H1 (cell line): Measurements from ENCODE around the gene CAMK2G. TPM values are rescaled to one million over a fixed set of nuclear protein-coding genes. Genes with fewer than 3 reads are reported as not detected.

ENCODE experiments used
- CTCF ChIA-PET: fragments of 300-600 bp; sonication (Branson Sonifier 250); formaldehyde crosslinking; loops from one replicate; lab custom pipeline; 2021; ENCODE audit not compliant: partially characterized antibody; lab: Charles Lee
- POLR2A ChIA-PET: fragments of 300-600 bp; sonication (Branson Sonifier 250); formaldehyde crosslinking; loops from one replicate; lab custom pipeline; 2021; ENCODE audit warnings: inconsistent platforms; ENCODE audit not compliant: partially characterized antibody; lab: Charles Lee
- DNase-seq, 2 experiments: peaks; one replicate each; pipeline versions ENCODE4 v3.0.0 to v3.0.0-alpha.2; 2010 to 2022; ENCODE audit warnings: low spot score in 2 of 2, low read depth in 1 of 2, mixed read lengths in 1 of 2
- FAIRE-seq: peaks from 2 replicates; lab custom pipeline; 2011; peaks lifted over from hg19 to GRCh38; lab: Jason Lieb, UNC
- H2AFZ ChIP-seq: 2 replicates; pipeline ENCODE4 v1.8.1; 2012; ENCODE audit warnings: low read length, inconsistent platforms
- H2AK5ac ChIP-seq: 2 replicates; pipeline ENCODE4 v1.6.1; 2013; ENCODE audit warnings: low read depth, low read length
- H2BK120ac ChIP-seq: replicated peaks from 2 replicates; pipeline ENCODE3; 2013; ENCODE audit warnings: low read depth, low read length, inconsistent platforms
- H2BK12ac ChIP-seq: 2 replicates; pipeline ENCODE4 v1.6.1; 2013; ENCODE audit warnings: low read depth, low read length
- H2BK15ac ChIP-seq: 2 replicates; pipeline ENCODE4 v1.6.1; 2013; ENCODE audit warnings: low read length
- H2BK20ac ChIP-seq: 2 replicates; pipeline ENCODE4 v1.6.1; 2013; ENCODE audit warnings: low read length
- H2BK5ac ChIP-seq: 2 replicates; pipeline ENCODE4 v1.6.1; 2013; ENCODE audit warnings: low read depth, low read length
- H3K14ac ChIP-seq: 2 replicates; pipeline ENCODE4 v1.6.1; 2013; ENCODE audit warnings: inconsistent platforms; ENCODE audit not compliant: insufficient read length
- H3K18ac ChIP-seq: 2 replicates; pipeline ENCODE4 v1.6.1; 2013; ENCODE audit warnings: low read length; ENCODE audit errors: extremely low read depth
- H3K23ac ChIP-seq: 2 replicates; pipeline ENCODE4 v1.6.1; 2013; ENCODE audit warnings: inconsistent platforms; ENCODE audit not compliant: insufficient read length
- H3K23me2 ChIP-seq: 2 replicates; pipeline ENCODE4 v1.6.1; 2013; ENCODE audit warnings: low read depth, low read length
- H3K27ac ChIP-seq: 2 replicates; pipeline ENCODE4 v1.6.1; 2011; ENCODE audit warnings: low read depth, low read length, inconsistent platforms
- H3K27me3 ChIP-seq, 4 experiments: replicated peaks in 1 of 4; 1 replicate in 1 of 4; 2 replicates in 3 of 4; pipeline versions ENCODE4 v1.6.1 to v1.8.1; 2011 to 2013; ENCODE audit warnings: low read length in 3 of 4, mild to moderate bottlenecking in 3 of 4, inconsistent platforms in 2 of 4, mixed read lengths in 2 of 4, moderate library complexity in 1 of 4; ENCODE audit not compliant: control insufficient read depth in 3 of 4, insufficient read depth in 3 of 4; ENCODE audit errors: extremely low read depth in 1 of 4
- H3K36me3 ChIP-seq, 4 experiments: 2 replicates each; pipeline versions ENCODE4 v1.6.1 to v1.8.1; 2011 to 2013; ENCODE audit warnings: mild to moderate bottlenecking in 4 of 4, low read length in 3 of 4, moderate library complexity in 2 of 4, control low read depth in 1 of 4, inconsistent platforms in 1 of 4; ENCODE audit not compliant: insufficient read depth in 4 of 4, control insufficient read depth in 2 of 4
- H3K4ac ChIP-seq: replicated peaks from 2 replicates; pipeline ENCODE3; 2013; ENCODE audit warnings: low read length, low read depth, mixed read lengths, inconsistent platforms; ENCODE audit not compliant: insufficient read length
- H3K4me1 ChIP-seq, 4 experiments: replicated peaks in 1 of 4; 1 replicate in 1 of 4; 2 replicates in 3 of 4; pipeline versions ENCODE4 v1.6.1 to v1.8.1; 2011 to 2013; ENCODE audit warnings: low read length in 3 of 4, inconsistent platforms in 2 of 4, mixed read lengths in 1 of 4; ENCODE audit not compliant: insufficient read depth in 4 of 4, control insufficient read depth in 3 of 4
- H3K4me2 ChIP-seq, 2 experiments: 2 replicates each; pipeline versions ENCODE4 v1.6.1 to v1.8.1; 2011 to 2013; ENCODE audit warnings: low read depth in 2 of 2, low read length in 2 of 2, control low read depth in 1 of 2, inconsistent platforms in 1 of 2, mild to moderate bottlenecking in 1 of 2; ENCODE audit not compliant: insufficient read depth in 1 of 2
- H3K4me3 ChIP-seq, 4 experiments: fragments of 200-600, 300-600 bp in 1 of 4; sonication (generic), shearing (Covaris generic), sonication (Bioruptor Twin) in 1 of 4; 2 replicates each; pipeline versions ENCODE4 v1.5.1 to v1.8.1; 2011 to 2016; ENCODE audit warnings: low read length in 4 of 4, low read depth in 3 of 4, control low read depth in 2 of 4, inconsistent platforms in 2 of 4, mild to moderate bottlenecking in 2 of 4, mixed read lengths in 1 of 4, moderate library complexity in 1 of 4; ENCODE audit not compliant: insufficient read depth in 2 of 4; ENCODE audit errors: extremely low read depth in 1 of 4
- H3K56ac ChIP-seq: replicated peaks from 2 replicates; pipeline ENCODE3; 2013; ENCODE audit warnings: low read depth, mild to moderate bottlenecking, mixed read lengths, low read length, inconsistent platforms; ENCODE audit not compliant: insufficient read length
- H3K79me1 ChIP-seq: 2 replicates; pipeline ENCODE4 v1.6.1; 2013; ENCODE audit warnings: low read depth, low read length, control low read depth
- H3K79me2 ChIP-seq, 2 experiments: 2 replicates each; pipeline versions ENCODE4 v1.6.1 to v1.8.1; 2012 to 2013; ENCODE audit warnings: low read length in 2 of 2, mild to moderate bottlenecking in 2 of 2, inconsistent platforms in 1 of 2; ENCODE audit not compliant: insufficient read depth in 2 of 2, control insufficient read depth in 1 of 2
- H3K9ac ChIP-seq, 4 experiments: replicated peaks in 1 of 4; 1 replicate in 1 of 4; 2 replicates in 3 of 4; pipeline versions ENCODE4 v1.6.1 to v1.8.1; 2011 to 2013; ENCODE audit warnings: low read depth in 3 of 4, low read length in 3 of 4, control low read depth in 2 of 4, mild to moderate bottlenecking in 2 of 4, moderate library complexity in 2 of 4, inconsistent platforms in 1 of 4; ENCODE audit errors: extremely low read depth in 1 of 4
- H3K9me3 ChIP-seq, 2 experiments: 2 replicates each; pipeline versions ENCODE4 v1.6.1 to v1.8.1; 2012 to 2013; ENCODE audit warnings: mild to moderate bottlenecking in 2 of 2, moderate library complexity in 2 of 2, control low read depth in 1 of 2, inconsistent platforms in 1 of 2, low read depth in 1 of 2, low read length in 1 of 2, mixed read lengths in 1 of 2; ENCODE audit not compliant: insufficient read depth in 2 of 2
- H4K20me1 ChIP-seq, 2 experiments: replicated peaks in 1 of 2; 2 replicates each; pipeline versions ENCODE3 to v1.8.1; 2011 to 2013; ENCODE audit warnings: inconsistent platforms in 2 of 2, low read length in 2 of 2, mild to moderate bottlenecking in 1 of 2; ENCODE audit not compliant: insufficient read depth in 2 of 2, control insufficient read depth in 1 of 2
- H4K5ac ChIP-seq: 2 replicates; pipeline ENCODE4 v1.6.1; 2013; ENCODE audit warnings: low read length, low read depth, mixed read lengths, inconsistent platforms; ENCODE audit not compliant: insufficient read length
- H4K8ac ChIP-seq: 2 replicates; pipeline ENCODE4 v1.8.0; 2013; ENCODE audit warnings: mild to moderate bottlenecking, moderate library complexity, low read length, inconsistent platforms; ENCODE audit not compliant: insufficient read depth; ENCODE audit errors: extremely low read depth
- H4K91ac ChIP-seq: replicated peaks from 2 replicates; pipeline ENCODE3; 2013; ENCODE audit warnings: low read length, mixed read lengths, inconsistent platforms; ENCODE audit not compliant: insufficient read length
- BACH1 ChIP-seq: IDR thresholded peaks from 2 replicates; pipeline ENCODE4 v1.6.1; 2012; ENCODE audit warnings: low read length, improper control_type of control experiment
- CHD1 ChIP-seq: IDR thresholded peaks from 2 replicates; pipeline ENCODE4 v1.6.1; 2012; ENCODE audit warnings: low read depth, low read length, improper control_type of control experiment
- EGR1 ChIP-seq: IDR thresholded peaks from 2 replicates; pipeline ENCODE4 v1.6.1; 2011; ENCODE audit warnings: low read depth, low read length, borderline replicate concordance
- HDAC2 ChIP-seq, 2 experiments: fragments of 300-600 bp in 1 of 2; sonication (generic) in 1 of 2; IDR thresholded peaks; 2 replicates each; pipeline ENCODE4 v1.6.1; 2011 to 2012; ENCODE audit warnings: low read depth in 2 of 2, low read length in 2 of 2, mild to moderate bottlenecking in 2 of 2, moderate library complexity in 2 of 2, borderline replicate concordance in 1 of 2, inconsistent platforms in 1 of 2
- JUN ChIP-seq: IDR thresholded peaks from 2 replicates; pipeline ENCODE4 v1.6.1; 2011; ENCODE audit warnings: low read depth, mild to moderate bottlenecking, improper control_type of control experiment, low read length
- KDM4A ChIP-seq: IDR thresholded peaks from one replicate; pipeline ENCODE4 v1.7.1; 2012; ENCODE audit warnings: low read depth, mild to moderate bottlenecking, moderate library complexity, low read length, inconsistent platforms; ENCODE audit not compliant: severe bottlenecking
- KDM5A ChIP-seq: fragments of 200-600 bp; IDR thresholded peaks from 2 replicates; pipeline ENCODE4 v1.7.1; 2012; ENCODE audit warnings: mild to moderate bottlenecking, low read length, inconsistent platforms, mixed read lengths
- RAD21 ChIP-seq, 2 experiments: IDR thresholded peaks in 1 of 2; conservative IDR thresholded peaks in 1 of 2; 2 replicates each; pipeline ENCODE4 v1.6.1; 2011; ENCODE audit warnings: low read depth in 2 of 2, low read length in 2 of 2, improper control_type of control experiment in 1 of 2, inconsistent platforms in 1 of 2, mild to moderate bottlenecking in 1 of 2, moderate library complexity in 1 of 2
- RNF2 ChIP-seq: fragments of 200-900, 300-1000 bp; sonication (generic); IDR thresholded peaks from 2 replicates; pipeline ENCODE4 v1.7.1; 2016; ENCODE audit warnings: borderline replicate concordance, low read depth, mild to moderate bottlenecking, antibody characterized with exemption, low read length; ENCODE audit not compliant: poor library complexity, severe bottlenecking; ENCODE audit errors: missing control alignments
- SIN3A ChIP-seq, 2 experiments: IDR thresholded peaks in 1 of 2; conservative IDR thresholded peaks in 1 of 2; 2 replicates each; pipeline ENCODE4 v1.6.1; 2011 to 2012; ENCODE audit warnings: low read length in 2 of 2, improper control_type of control experiment in 1 of 2, low read depth in 1 of 2, mild to moderate bottlenecking in 1 of 2
- TAF7 ChIP-seq: optimal IDR thresholded peaks from 2 replicates; pipeline ENCODE3; 2011; ENCODE audit warnings: low read depth, mild to moderate bottlenecking, inconsistent platforms, low read length, moderate library complexity, borderline replicate concordance
- WGBS, 2 experiments: shearing (Covaris generic) in 1 of 2; methylation state at CpG; one replicate each; pipeline versions ENCODE4 v1.1.6 to v1.1.7; 2013 to 2015; ENCODE audit warnings: low lambda C conversion rate in 2 of 2, mixed read lengths in 2 of 2, inconsistent platforms in 1 of 2, low coverage in 1 of 2, missing lambda C conversion rate in 1 of 2; ENCODE audit not compliant: insufficient replicate concordance in 2 of 2, insufficient coverage in 1 of 2, insufficient read length in 1 of 2; ENCODE audit errors: extremely low coverage in 1 of 2, missing lambda C conversion rate in 1 of 2; 5-methylcytosine and 5-hydroxymethylcytosine counted together
- polyA plus RNA-seq, 7 experiments: library from polyadenylated mRNA; depleted of rRNA in 3 of 7; stranded (reverse) in 5 of 7; unstranded in 2 of 7; fragments of >200 nt in 5 of 7; fragments of 200-250 nt in 2 of 7; gene quantifications; 1 replicate in 5 of 7; 2 replicates in 1 of 7; 4 replicates in 1 of 7; pipeline versions ENCODE4 v1.2.1 to v1.2.3, GENCODE V29; 2011 to 2013; ENCODE audit warnings: missing spikeins in 2 of 7, mixed read lengths in 2 of 7
- total RNA-seq: library from RNA; stranded (reverse); fragmentation: NEBNext Ultra II Directional; extraction: Animal tissue kit (Norgen Biotek cat#: 25700); gene quantifications from 2 replicates; pipeline ENCODE4 v1.2.1, GENCODE V29; 2021

Gene CAMK2G
- total and polyA plus RNA-seq, 2 of the 8 experiments (the other 6 are each of a cell fraction or from before 2014, with no cell fraction given) = 28.9 to 31.7 TPM

- 0 out of 2 replicates have a peak overlapping the region, but pooled peaks have one; percentile 62 for H2BK20ac ChIP-seq
- peak overlapping the region; percentile 91; the same call in 1 of the 2 replicates for H2AFZ ChIP-seq
- 76% methylated on average over 7 of the region's 7 CpGs; no CpG with 5 or more reads in 1 of the 2 experiments for WGBS, 2 experiments
- no peak overlapping the region; the same call in 1 of the 2 replicates for H4K8ac ChIP-seq
- H4K20me1 ChIP-seq = no peaks in the 10 kb centered on the region
- H3K56ac ChIP-seq = no peak overlapping the region
- H3K79me2 ChIP-seq = no peaks in the 10 kb centered on the region
- H3K27me3 ChIP-seq = no peaks in the 10 kb centered on the region
- no peak overlapping the region for H3K14ac ChIP-seq
- no peak overlapping the region for H3K4ac ChIP-seq
- H3K4me2 ChIP-seq = no peak overlapping the region
- H2BK5ac ChIP-seq = no peak overlapping the region
- no peaks in the 10 kb centered on the region for H3K23me2 ChIP-seq
- peak overlapping the region; percentile 35; the same call in 1 of the 2 replicates for H2BK12ac ChIP-seq
- POLR2A ChIA-PET = interaction anchor here (0.5 to 3.9 kb wide), 10 partner anchors 11 to 116 kb away, joined by 3 to 29 read pairs (median 4); partner anchors contain the start of gene PLAU
- H3K27ac ChIP-seq = no peak overlapping the region
- DNase-seq (no peak), FAIRE-seq (no peak)
- H2BK120ac ChIP-seq = no peak overlapping the region
- H3K79me1 ChIP-seq = no peaks in the 10 kb centered on the region
- CTCF ChIA-PET = interaction anchor here (0.7 to 27.0 kb wide), 18 partner anchors 10 to 234 kb away, joined by 3 to 681 read pairs (median 4); partner anchors contain the start of gene PLAU
- no peaks in the 10 kb centered on the region for H3K9me3 ChIP-seq
- H4K91ac ChIP-seq = peak overlapping the region; percentile 27
- peak overlapping the region; percentile 76; the same call in 1 of the 2 replicates for H2BK15ac ChIP-seq
- H3K4me3 ChIP-seq = no peak overlapping the region
- no peak overlapping the region for H3K9ac ChIP-seq
- H3K23ac ChIP-seq = no peak overlapping the region
- H3K36me3 ChIP-seq = no peaks in the 10 kb centered on the region
- H4K5ac ChIP-seq = no peak overlapping the region
- H3K18ac ChIP-seq = peak overlapping the region; percentile 28; the same call in 1 of the 2 replicates
- no peak overlapping the region for H2AK5ac ChIP-seq
- H3K4me1 ChIP-seq = peaks cover 1 to 9% (median 5%) of the 10 kb centered on the region in 4 experiments; a peak in 5 of 7 replicates
- TF ChIP-seq HDAC2 (IDR thresholded peaks at IDR 0.05; ENCODE audit: borderline replicate concordance in 1 of 2, low read depth in 2 of 2, low read length in 2 of 2) (no peak), EGR1 (no peak), RNF2 (no peak), RAD21 (IDR thresholded peaks at IDR 0.05 in 1 of 2, conservative IDR thresholded peaks at IDR 0.05 in 1 of 2; ENCODE audit: low read depth in 2 of 2, low read length in 2 of 2) (no peak), SIN3A (conservative IDR thresholded peaks at IDR 0.05 in 1 of 2, IDR thresholded peaks at IDR 0.05 in 1 of 2; ENCODE audit: low read depth in 1 of 2, low read length in 2 of 2) (no peak), JUN (no peak), CHD1 (no peak), KDM4A (no peak), KDM5A (no peak), BACH1 (no peak), TAF7 (no peak)
These were observed 14.7 kb upstream of the CAMK2G start for GRCh38 chr10:73889014-73889413.
